ENCODE data around the gene DCAKD.

Gene DCAKD

DNA sequence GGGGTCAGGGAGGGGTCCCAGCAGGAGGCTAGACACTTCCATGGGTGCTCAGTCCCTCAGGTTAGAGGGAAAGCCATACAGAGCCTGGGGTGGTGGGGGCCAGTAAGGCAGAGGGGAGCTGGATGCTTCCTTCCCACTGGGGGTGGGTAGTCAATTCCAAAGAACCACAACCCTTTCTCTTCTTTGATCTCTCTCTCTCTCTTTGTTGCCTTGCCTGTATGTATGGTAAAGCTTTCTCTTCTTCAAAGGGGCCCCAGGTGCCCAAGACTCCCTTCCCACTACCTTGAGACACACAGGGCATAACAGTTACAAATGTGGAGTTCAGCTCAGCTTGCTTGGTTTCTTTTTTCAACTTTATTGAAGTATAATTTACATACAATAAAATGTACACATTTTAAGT, 52.8 kb downstream of the DCAKD start:
- DNase-seq, result no peak

DNA sequence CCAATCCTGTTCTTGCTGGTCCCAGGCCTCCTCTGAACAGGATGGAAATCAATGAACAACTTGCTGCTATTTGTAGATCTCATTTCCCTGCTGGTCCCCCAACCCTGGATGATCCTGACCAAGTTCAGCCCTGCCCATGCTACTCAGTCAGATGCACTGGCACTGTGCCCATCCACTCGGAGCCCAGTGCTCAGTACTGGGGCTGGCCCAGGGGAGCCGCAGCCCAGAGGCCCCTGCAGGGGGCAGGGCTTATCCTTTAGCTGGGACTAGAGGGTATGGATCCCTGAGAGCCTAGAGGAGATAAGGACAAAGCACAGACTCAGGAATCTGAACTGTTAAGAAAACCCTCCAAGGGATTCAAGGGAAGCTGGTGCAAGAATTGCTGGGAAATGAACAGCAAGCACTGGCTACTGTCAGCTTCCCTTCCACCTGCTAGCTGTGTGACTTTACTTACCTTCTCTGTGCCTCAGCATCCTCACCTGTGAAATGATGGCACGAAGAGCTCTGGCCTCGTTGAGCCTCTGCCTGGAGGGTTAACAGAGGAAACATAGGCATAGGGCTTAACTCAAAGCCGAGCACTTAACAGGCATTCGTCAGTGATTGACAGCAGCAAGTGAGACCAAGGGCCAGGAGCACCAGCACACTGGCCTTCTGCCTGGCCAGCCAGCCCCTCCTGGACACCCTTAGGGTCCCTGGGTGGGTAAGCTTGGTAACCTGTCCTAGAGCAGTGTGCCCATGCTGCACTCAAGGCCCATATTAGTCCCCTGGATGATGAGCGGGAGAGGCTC, 53.5 kb downstream of the DCAKD start:
- no peak for DNase-seq

DNA sequence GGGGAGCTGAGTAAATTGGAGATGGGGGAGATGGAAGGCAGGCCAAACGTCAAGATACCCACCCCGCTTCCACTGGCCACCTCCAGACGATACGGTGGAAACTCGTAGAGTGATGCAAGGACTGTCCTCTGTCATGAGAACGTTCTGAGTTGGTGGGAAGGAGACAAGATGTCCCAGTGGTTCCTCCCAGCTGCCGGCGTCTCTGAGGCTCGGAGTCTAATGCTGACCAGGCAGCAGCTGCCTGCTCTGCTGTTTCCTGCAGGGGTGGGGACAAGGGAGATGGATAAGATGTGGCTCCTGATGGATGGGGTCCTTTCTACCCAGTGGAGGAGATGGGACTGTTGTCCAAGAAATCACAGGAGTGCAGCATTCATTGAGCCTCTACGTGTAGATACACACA, 55.1 kb downstream of the DCAKD start:
- no peak for DNase-seq

DNA sequence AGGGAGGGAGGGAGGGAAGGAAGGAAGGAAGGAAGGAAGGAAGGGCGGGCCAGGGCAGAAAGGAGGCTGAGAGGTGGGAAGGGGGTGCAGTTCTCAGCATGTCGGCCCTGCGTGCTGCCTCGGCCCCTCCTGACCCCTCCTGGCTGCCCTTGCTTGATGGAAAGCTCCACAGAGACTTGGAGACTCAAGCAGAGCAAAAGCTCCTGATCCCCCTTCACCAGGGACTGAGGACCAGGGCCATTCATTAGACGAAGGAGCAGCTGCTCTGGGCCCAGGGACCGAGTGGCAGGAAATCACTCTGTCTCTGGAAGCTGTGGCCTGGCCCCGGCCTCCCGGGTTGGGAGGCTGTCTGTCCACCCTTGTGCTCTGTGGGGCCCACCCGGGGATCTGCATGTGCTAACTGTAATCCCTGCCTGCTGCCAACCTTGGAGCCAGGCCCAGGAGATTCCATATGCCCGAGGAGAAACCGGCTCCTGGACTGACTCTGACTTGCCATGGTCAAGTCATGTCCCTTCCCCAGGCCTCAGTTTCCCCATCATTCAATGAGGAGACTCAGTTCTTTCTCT, 55.9 kb downstream of the DCAKD start:
- DNase-seq, result no peak

DNA sequence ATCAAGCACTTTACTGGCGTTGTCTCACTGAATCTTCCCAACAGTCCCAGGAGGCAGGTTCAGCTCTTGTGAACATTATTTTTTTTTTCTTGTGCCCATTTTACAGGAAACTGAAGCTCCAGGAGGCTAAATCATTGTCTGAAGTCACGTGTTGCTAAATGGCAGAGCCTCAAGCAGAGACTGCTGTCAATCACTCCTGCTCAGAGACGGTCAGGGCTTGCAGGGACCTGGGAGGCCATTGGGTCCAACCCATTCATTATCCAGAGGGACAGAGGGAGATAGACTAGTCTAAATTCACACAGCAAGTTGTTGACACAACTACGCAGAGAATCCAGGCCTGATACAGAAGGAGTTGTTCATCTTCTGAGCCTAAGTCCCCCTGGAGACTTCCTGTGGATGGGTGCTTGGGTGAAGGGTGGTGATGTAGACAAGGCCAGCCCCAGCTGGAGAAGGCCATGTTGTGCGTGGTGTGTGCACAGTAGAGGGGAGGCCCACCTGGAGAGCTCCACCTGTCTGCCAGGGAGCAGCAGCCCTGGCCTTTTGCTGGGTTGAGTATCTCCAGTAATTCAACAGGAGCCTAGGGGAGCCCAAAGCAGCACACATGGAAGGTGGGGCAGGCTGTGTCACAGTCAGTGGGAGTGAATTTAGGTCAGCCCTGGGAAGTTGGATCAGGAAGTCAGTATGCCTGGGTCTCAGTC, 59.0 kb downstream of the DCAKD start:
- no peak for DNase-seq

DNA sequence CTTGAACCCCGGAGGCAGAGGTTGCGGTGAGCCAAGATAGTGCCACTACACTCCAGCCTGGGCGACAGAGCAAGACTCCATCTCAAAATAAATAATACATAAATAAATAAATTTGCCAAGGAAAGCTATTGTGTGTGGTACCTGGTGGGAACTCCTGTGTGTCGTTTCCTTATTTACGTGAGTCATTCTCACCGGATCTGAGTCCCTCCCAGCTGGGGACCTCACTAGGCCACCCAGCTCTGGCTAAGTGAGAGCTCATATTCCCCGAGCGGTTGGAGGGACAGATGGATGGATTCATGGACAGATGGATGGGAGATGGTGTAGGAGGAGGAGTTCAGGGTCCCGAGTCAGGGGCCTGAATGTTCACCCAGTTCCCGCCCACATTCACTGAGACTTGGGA, 60.4 kb downstream of the DCAKD start:
- no peak for DNase-seq

DNA sequence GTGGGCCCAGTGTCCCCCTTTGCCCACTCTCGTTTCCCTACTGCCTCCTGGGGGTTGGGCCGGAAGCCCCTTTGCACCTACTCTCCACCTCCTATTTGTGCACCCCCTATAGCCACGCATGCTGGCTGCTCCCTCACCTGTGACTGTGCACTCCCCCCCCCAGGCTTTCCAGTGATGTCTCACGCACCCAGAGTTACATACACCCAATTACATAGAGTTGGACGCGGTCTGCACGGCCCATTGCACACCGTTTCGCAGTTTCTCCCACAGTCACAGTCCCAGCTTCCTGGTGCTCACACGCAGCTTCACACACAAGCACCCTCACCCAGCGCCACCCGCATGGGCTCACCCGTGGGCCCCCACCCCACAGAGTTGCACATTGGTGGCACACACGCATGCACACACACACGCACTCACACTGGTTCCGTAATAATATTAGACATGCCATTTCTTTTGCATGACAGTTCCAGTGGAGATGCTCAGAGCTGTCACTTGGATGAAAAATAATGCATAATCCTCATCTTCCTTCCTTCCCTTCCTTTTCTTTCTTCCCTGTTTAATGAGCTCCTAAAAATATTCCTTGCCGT, 61.8 kb downstream of the DCAKD start:
- no peak for DNase-seq

DNA sequence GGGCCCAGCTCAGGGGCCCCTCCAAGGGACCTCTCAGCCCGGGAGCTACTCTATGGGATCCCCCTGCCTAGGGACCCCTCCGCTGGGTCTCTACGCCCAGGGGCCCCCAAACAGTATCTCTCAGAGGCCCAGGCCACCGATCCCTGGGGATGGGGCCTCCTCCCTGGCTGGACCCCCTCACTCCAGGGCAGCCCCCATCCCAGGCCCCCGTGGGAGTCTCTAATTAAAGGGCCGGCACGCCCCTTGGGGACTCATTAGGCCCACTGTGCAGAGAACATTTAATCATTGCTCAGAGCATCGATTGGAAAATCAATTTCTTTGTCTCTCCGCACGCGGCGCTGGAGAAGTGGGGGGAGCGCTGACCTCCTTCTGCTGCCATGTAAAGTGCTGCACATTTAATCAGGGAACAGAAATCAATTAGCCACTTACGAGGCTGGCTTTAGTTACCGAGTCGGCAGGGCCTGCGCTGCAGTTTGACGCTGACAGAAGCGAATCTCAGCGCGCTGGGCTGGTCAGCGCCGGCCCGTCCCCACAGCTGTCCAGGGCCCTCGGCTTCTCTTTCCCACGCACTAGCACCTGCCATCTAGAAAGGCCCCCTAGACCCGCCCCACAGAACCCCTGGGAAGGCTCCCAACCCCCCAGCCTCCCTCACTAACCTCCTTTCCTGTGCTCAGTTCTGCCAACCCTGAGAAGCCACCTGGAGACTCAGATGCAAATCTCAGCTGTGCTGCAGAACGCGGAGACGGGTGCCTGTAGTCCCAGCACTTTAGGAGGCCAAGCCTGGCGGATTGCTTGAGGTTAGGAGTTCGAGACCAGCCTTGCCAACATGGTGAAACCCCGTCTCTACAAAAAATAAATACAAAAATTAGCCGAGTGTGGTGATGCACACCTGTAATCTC, 63.1 kb downstream of the DCAKD start:
- DNase-seq, result no peak

DNA sequence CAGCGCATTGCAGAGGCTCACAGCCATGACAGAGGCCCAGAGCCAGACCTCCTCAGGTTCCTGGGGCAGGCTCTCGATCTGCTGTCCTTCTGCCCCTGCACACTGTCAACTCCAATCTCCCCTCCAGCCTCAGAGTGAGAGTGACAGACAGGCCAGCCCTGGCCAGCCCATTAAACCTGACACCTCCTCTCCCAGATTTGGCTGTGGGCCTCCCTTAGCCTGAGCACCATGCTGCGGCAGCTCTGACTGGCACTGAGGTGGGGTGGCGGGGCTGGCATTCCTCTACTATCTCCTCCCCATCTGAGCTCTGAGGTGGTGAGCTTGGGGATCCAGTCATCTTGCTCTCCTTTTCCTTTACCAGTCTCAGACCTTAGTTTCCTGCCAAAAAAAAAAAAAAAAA, 67.9 kb downstream of the DCAKD start:
- no peak for DNase-seq

DNA sequence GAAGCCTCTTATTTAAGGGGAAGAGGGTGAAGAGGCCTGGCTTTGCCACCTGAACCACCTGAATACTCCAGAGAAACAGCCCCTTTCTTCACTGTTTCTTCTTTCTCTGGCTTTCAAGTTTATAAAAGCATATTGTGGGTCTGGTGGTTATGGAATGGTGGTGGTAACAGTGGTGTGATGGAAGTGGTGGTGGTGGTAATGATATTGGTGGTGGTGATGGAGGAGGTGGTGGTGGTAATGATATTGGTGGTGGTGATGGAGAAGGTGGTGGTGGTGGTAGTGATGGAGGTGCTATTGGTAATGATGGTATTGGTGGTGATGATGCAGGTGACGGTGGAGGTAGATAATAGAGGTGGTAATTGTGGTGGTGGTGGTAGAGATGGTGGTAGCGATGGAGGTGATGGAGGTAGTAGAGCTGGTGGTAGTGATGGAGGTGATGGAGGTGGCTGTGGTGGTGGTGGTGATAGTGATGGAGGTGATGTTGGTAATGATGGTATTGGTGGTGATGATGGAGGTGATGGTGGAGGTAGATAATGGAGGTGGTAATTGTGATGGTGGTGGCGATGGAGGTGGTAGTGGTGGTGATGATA, 69.2 kb downstream of the DCAKD start:
- no peak for DNase-seq

DNA sequence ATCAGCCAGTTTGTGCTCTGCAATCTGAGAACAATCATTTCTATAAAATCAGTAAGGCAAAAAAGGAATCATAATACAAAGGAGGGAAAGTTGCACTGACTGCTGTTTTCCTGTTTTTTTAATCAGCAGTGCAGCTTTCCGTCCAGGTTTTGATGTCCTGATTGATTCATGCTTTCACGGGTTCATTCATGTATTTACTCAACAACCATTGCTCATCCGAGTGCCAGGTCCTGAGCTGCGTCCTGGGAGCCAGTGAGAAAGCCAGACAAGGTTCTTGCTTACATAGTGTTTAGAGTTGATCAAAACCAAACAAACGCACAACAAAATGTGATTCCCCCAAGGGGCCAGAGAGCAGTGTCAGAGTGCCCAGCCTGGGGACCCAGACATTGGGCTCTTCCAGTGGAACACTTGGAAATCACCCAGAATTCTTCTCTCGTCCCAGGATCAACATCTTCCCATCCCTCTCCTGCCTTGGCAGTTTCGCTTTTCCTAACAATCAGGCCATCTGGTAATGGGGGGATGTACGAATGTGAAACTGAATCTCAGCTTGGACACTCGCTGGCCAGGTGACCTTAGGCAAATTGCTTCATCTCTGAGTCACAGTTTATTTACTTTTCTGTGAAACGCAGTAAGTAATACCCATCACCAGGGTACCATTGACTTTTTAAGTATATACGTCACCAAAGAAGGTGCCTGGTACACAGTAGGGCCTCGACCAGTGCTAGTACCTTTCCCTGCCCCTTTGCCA, 70.0 kb downstream of the DCAKD start:
- DNase-seq, result no peak

DNA sequence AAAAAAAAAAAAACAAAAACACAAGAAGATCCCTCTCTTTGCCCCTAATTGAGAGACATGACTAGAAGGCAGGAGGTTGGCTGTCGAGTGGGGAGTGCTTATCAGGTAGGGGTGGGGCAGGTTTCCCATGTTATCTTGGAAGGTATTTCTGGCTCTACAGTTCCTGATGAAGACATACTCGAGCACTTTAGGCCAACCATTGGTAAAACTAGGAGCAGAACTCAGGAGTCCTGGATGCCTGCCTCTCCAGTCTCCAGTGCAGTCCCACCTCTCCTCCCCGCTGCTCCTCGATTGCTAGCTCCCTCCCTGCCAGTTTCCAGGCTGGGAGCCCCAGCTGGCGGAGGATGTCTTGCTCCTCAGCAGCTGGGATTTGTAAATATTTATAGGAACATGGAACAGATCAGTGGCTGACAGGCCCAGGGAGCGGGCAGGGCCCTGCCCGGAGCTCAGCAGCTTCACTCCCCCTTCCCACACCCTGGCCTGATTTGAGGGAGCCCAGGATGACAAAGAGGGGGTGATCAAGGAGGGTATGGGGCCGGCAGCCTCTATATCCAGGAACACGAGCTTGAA, 71.9 kb downstream of the DCAKD start:
- no peak for DNase-seq

DNA sequence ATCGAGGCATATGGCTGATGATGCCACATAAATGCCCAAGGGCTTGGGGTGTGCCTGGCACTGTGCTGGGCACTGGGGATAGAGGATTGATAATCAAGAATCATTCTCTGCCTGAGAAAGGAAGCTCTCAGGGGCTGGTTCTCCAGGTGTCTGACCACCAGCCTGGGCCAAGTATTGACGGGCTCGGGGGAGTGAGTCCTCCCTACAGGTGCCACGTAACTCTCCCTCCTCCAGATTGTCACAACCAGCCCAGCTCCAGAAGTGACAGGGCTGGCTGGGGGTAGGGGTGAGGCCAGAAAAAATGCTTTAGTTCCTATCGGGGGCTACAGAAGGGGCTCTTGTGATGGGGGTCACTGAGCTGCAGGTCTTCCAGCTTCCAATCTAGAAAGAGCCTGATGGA, 72.6 kb downstream of the DCAKD start:
- no peak for DNase-seq

DNA sequence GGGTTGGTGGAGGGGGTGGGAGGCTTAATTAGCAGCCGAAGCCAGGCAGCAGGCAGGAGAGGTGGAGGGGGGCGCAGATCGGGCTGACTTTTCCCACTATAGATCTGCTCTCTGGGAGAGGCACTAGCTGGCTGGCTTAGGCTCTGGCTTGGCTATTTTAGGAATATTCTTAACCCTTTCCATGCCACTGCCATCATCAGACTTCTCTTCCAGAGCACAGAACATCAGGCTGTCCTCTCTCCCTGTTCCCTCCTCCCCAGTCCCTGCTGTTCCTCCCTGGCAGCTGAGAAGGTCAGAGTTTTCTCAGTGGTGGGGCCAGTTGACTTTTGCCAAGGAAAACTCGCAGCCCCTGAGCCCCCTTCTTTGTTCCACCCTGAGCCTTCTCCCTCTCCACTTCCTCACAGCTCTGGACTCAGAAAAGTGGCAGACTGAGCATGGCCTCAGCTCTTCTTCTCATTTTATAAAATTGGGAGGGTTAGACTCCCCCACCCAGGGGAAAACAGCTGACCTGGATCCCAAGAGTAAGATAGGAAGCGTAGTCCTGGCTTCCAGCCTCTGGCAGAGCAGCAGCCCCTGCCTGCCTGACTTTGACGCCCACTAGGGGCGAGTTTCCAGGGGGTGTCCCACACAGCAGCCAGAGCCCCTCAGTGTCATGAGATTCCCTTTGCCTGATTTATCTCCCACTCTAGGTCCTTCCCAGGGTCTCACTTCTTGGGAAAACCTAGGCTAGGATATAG, 73.5 kb downstream of the DCAKD start:
- DNase-seq, result no peak

DNA sequence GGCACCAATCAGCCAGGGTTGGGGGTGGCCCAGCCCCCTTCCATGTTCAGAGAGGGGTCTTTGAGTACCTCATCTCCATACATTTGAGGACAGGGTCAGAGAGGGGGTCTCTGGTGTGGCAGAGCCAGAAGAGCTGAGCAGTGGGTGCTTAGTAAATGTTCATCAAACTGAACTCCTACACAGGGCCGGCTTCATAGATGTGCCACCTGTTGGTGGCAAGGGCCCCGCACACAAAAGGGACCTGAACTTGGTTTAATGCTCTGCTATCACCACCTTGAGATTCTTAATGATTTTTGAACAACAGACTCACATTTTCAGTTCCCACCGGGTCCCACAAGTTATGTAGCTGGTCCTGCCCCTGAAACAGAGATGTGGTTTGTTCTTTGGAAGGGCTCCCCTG, 74.4 kb downstream of the DCAKD start:
- no peak for DNase-seq

DNA sequence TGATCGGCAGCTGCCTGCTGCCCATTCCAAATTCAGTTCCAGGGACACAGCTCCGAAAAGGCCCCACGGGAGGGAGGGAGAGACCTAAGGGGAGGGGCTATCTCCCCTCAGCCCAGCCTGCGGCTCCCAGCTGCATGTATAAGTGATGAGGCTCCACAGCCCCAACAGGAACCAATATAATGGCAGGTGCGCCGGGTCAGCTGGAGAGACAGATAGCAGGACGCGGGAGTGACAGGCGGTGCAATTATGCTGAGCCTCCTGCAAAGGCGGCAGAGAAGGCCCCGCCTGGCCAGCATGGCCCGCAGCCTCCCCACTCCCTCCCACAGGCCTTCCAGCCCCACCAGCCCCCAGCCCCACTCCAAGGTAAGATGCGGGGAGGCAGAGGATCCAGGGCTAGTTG, 75.2 kb downstream of the DCAKD start:
- no peak for DNase-seq

Data from NCI-H1105 treated with DMSO at 0.1 percent for 48 hours (cell line).